ENCODE measurements around the gene TACC2.
A peak's percentile ranks its signal among the peaks of the same experiment; 100 is the strongest.

Gene TACC2

GRCh38 chr10:122121059-122121458 is 132.1 kb downstream of the TACC2 start:
- no peak for DNase-seq (ENCODE audit: low spot score)

GRCh38 chr10:122122493-122122892 is 133.5 kb downstream of the TACC2 start:
- DNase-seq (ENCODE audit: low spot score) = no peak

- DNase-seq (ENCODE audit: low spot score) = no peak
These were observed 134.2 kb downstream of the TACC2 start for GRCh38 chr10:122123186-122123585.

GRCh38 chr10:122124342-122124741 is 135.4 kb downstream of the TACC2 start:
- DNase-seq (ENCODE audit: low spot score) = no peak

GRCh38 chr10:122124808-122125207 is 135.8 kb downstream of the TACC2 start:
- DNase-seq (ENCODE audit: low spot score) = no peak

- DNase-seq (ENCODE audit: low spot score) = peak; percentile 90
These were observed 138.0 kb downstream of the TACC2 start for GRCh38 chr10:122126763-122127659.

- DNase-seq (ENCODE audit: low spot score) = no peak
These were observed 139.0 kb downstream of the TACC2 start for GRCh38 chr10:122127943-122128342.

GRCh38 chr10:122128357-122128756 is 139.4 kb downstream of the TACC2 start:
- DNase-seq (ENCODE audit: low spot score) = peak; percentile 82

- no peak for DNase-seq (ENCODE audit: low spot score)
These were observed 141.6 kb downstream of the TACC2 start for GRCh38 chr10:122130474-122131110.

- DNase-seq (ENCODE audit: low spot score) = no peak
These were observed 143.4 kb downstream of the TACC2 start for GRCh38 chr10:122132331-122132755.

GRCh38 chr10:122132882-122133565 is 144.1 kb downstream of the TACC2 start:
- DNase-seq (ENCODE audit: low spot score) = no peak

GRCh38 chr10:122135251-122136025 is 146.5 kb downstream of the TACC2 start:
- DNase-seq (ENCODE audit: low spot score) = no peak

- no peak for DNase-seq (ENCODE audit: low spot score)
These were observed 150.1 kb downstream of the TACC2 start for GRCh38 chr10:122138831-122139625.

GRCh38 chr10:122139627-122140170 is 150.7 kb downstream of the TACC2 start:
- DNase-seq (ENCODE audit: low spot score) = no peak

- peak; percentile 30 for DNase-seq (ENCODE audit: low spot score)
These were observed 151.5 kb downstream of the TACC2 start for GRCh38 chr10:122140461-122140902.

- peak; percentile 87 for DNase-seq (ENCODE audit: low spot score)
These were observed 152.1 kb downstream of the TACC2 start for GRCh38 chr10:122140941-122141623.

- peak; percentile 54 for DNase-seq (ENCODE audit: low spot score)
These were observed 153.1 kb downstream of the TACC2 start for GRCh38 chr10:122141821-122142640.

- DNase-seq (ENCODE audit: low spot score) = peak; percentile 62
These were observed 153.8 kb downstream of the TACC2 start for GRCh38 chr10:122142641-122143237.

Measured in GM03348 (cell line).